Neural cell (in vitro differentiated cells): Measurements from ENCODE around the gene TRPM3. TPM values are rescaled to one million over a fixed set of nuclear protein-coding genes. Genes with fewer than 3 reads are reported as not detected.

Experiments used
- H2AFZ ChIP-seq: fragments of 200-600, 300-800 bp; sonication (generic), shearing (Covaris generic); 2 replicates; pipeline ENCODE4 v1.6.0; 2014; ENCODE audit warnings: low read depth, mild to moderate bottlenecking, antibody characterized with exemption, low read length, moderate library complexity
- H3F3A ChIP-seq: fragments of 200-600 bp; shearing (Covaris generic); 2 replicates; pipeline ENCODE4 v1.6.1; 2016; ENCODE audit warnings: mild to moderate bottlenecking, moderate library complexity, mixed read lengths, antibody characterized with exemption, low read length; ENCODE audit not compliant: insufficient read depth, poor library complexity, severe bottlenecking
- H3K27ac ChIP-seq: fragments of 200-600, 300-800 bp; sonication (generic), shearing (Covaris generic); 2 replicates; pipeline ENCODE4 v1.5.1; 2014; ENCODE audit warnings: mild to moderate bottlenecking, low read length, moderate library complexity
- H3K27me3 ChIP-seq: fragments of 300-800, 200-600 bp; sonication (generic), shearing (Covaris generic); 2 replicates; pipeline ENCODE4 v1.6.0; 2014; ENCODE audit warnings: mild to moderate bottlenecking, low read depth, low read length, moderate library complexity; ENCODE audit not compliant: insufficient read depth
- H3K36me3 ChIP-seq: fragments of 300-800, 200-600 bp; sonication (generic), shearing (Covaris generic); 2 replicates; pipeline ENCODE4 v1.5.1; 2014; ENCODE audit warnings: mild to moderate bottlenecking, antibody characterized with exemption, low read length, moderate library complexity; ENCODE audit not compliant: insufficient read depth
- H3K4me2 ChIP-seq: fragments of 300-800, 200-600 bp; sonication (generic), shearing (Covaris generic); 2 replicates; pipeline ENCODE4 v1.6.0; 2014; ENCODE audit warnings: mild to moderate bottlenecking, low read length
- H3K4me3 ChIP-seq: fragments of 300-800, 200-600 bp; sonication (generic), shearing (Covaris generic); 2 replicates; pipeline ENCODE4 v1.5.1; 2014; ENCODE audit warnings: mild to moderate bottlenecking, low read length, moderate library complexity
- H3K79me2 ChIP-seq: fragments of 200-600 bp; shearing (Covaris generic); replicated peaks from 2 replicates; pipeline ENCODE4 v1.6.0; 2014; ENCODE audit warnings: mild to moderate bottlenecking, low read length, moderate library complexity; ENCODE audit not compliant: insufficient read depth
- H3K9ac ChIP-seq: fragments of 300-800, 200-600 bp; sonication (generic), shearing (Covaris generic); 2 replicates; pipeline ENCODE4 v1.6.1; 2016; ENCODE audit warnings: mild to moderate bottlenecking, low read length, mixed read lengths
- H3K9me2 ChIP-seq: fragments of 200-600 bp; shearing (Covaris generic); 2 replicates; pipeline ENCODE4 v1.6.1; 2016; ENCODE audit warnings: mild to moderate bottlenecking, low read length, mixed read lengths; ENCODE audit not compliant: insufficient read depth
- H3K9me3 ChIP-seq: fragments of 200-600, 300-800 bp; sonication (generic), shearing (Covaris generic); 2 replicates; pipeline ENCODE4 v1.6.1; 2016; ENCODE audit warnings: mild to moderate bottlenecking, mixed run types, low read length, moderate library complexity, mixed read lengths
- H4K20me1 ChIP-seq: fragments of 200-600 bp; shearing (Covaris generic); 2 replicates; pipeline ENCODE4 v1.6.1; 2016; ENCODE audit warnings: mild to moderate bottlenecking, mixed run types; ENCODE audit not compliant: insufficient read depth
- CTCF ChIP-seq: fragments of 450-650 bp; IDR thresholded peaks from 2 replicates; pipeline ENCODE4 v1.5.1; 2014; ENCODE audit warnings: antibody characterized with exemption, mild to moderate bottlenecking, moderate library complexity; ENCODE audit not compliant: poor library complexity, severe bottlenecking
- EP300 ChIP-seq: fragments of 450-650 bp; conservative IDR thresholded peaks from 2 replicates; pipeline ENCODE4 v1.6.1; 2014; ENCODE audit warnings: antibody characterized with exemption, mild to moderate bottlenecking, moderate library complexity; ENCODE audit not compliant: poor library complexity, severe bottlenecking
- EZH2 ChIP-seq: fragments of 200-600, 300-800 bp; shearing (Covaris generic), sonication (generic); IDR thresholded peaks from 2 replicates; pipeline ENCODE4 v1.6.1; 2014; ENCODE audit warnings: antibody characterized with exemption, low read length, borderline replicate concordance, mild to moderate bottlenecking; ENCODE audit not compliant: insufficient read depth, poor library complexity, severe bottlenecking
- MXI1 ChIP-seq: fragments of 450-650 bp; conservative IDR thresholded peaks from 2 replicates; pipeline ENCODE4 v1.6.1; 2014; ENCODE audit warnings: antibody characterized with exemption, mild to moderate bottlenecking; ENCODE audit not compliant: poor library complexity, severe bottlenecking
- POLR2AphosphoS5 ChIP-seq: IDR thresholded peaks from 2 replicates; pipeline ENCODE4 v1.6.1; 2012
- RAD21 ChIP-seq: fragments of 450-650 bp; conservative IDR thresholded peaks from 2 replicates; pipeline ENCODE4 v1.6.1; 2014; ENCODE audit warnings: antibody characterized with exemption, mild to moderate bottlenecking, moderate library complexity
- REST ChIP-seq: IDR thresholded peaks from 2 replicates; pipeline ENCODE4 v1.6.1; 2012; ENCODE audit warnings: borderline replicate concordance
- SMC3 ChIP-seq: fragments of 450-650 bp; conservative IDR thresholded peaks from 2 replicates; pipeline ENCODE4 v1.6.1; 2014; ENCODE audit warnings: antibody characterized with exemption, mild to moderate bottlenecking, moderate library complexity; ENCODE audit not compliant: poor library complexity
- TAF1 ChIP-seq: IDR thresholded peaks from 2 replicates; pipeline ENCODE4 v1.6.1; 2012; ENCODE audit warnings: low read depth
- polyA plus RNA-seq: library from polyadenylated mRNA; depleted of rRNA; stranded (reverse); fragments of >200 nt; gene quantifications from 2 replicates; pipeline ENCODE4 v1.2.3, GENCODE V29; 2014

TRPM3 gene
- polyA plus RNA-seq, 1 donor from 2014 or later, result 1.3 TPM

- no peaks in the 10 kb centered on the region for H3K9me3 ChIP-seq
- no peaks in the 10 kb centered on the region for H3K9me2 ChIP-seq
These were observed 633.2 kb downstream of the TRPM3 start for GRCh38 chr9:70488098-70488792.

GRCh38 chr9:70486127-70486526, 635.3 kb downstream of the TRPM3 start:
- H3K4me2 ChIP-seq, result no peak overlapping the region
- no peaks in the 10 kb centered on the region for H4K20me1 ChIP-seq
- H3K27me3 ChIP-seq, result no peaks in the 10 kb centered on the region
- no peaks in the 10 kb centered on the region for H3K9me2 ChIP-seq
- H3K79me2 ChIP-seq, result no peaks in the 10 kb centered on the region
- no peak overlapping the region for H2AFZ ChIP-seq
- no peak overlapping the region for H3K4me3 ChIP-seq
- no peaks in the 10 kb centered on the region for H3K36me3 ChIP-seq
- no peaks in the 10 kb centered on the region for H3F3A ChIP-seq
- H3K9me3 ChIP-seq, result no peaks in the 10 kb centered on the region
- H3K9ac ChIP-seq, result no peak overlapping the region
- no peak overlapping the region for H3K27ac ChIP-seq
- TF ChIP-seq MXI1 (no peak), TAF1 (no peak), REST (no peak), CTCF (no peak), RAD21 (no peak), POLR2AphosphoS5 (no peak)

More at GRCh38 chr9:70488098-70488792, 633.2 kb downstream of the TRPM3 start:
- Histone ChIP-seq H3K4me2 (no peak overlapping the region), H3K27me3 (no peaks in the 10 kb centered on the region), H3K9ac (no peak overlapping the region), H2AFZ (no peak overlapping the region), H3K36me3 (no peaks in the 10 kb centered on the region), H3K4me3 (no peak overlapping the region), H4K20me1 (no peaks in the 10 kb centered on the region), H3F3A (no peaks in the 10 kb centered on the region), H3K27ac (no peak overlapping the region), H3K79me2 (no peaks in the 10 kb centered on the region)
- no peak for TF ChIP-seq EZH2
- no peak for TF ChIP-seq RAD21
- TF ChIP-seq POLR2AphosphoS5, result no peak
- no peak for TF ChIP-seq CTCF
- no peak for TF ChIP-seq TAF1
- TF ChIP-seq REST, result no peak
- TF ChIP-seq SMC3, result no peak
- TF ChIP-seq MXI1, result no peak
- no peak for TF ChIP-seq EP300
